ENCODE measurements around the gene SRCAP.

SRCAP gene

GRCh38 chr16:30715750-30716445, 16.9 kb downstream of the SRCAP start:
- DNase-seq (ENCODE audit: low spot score in 2 of 2) (peak in 1 of 2 donors; percentile 58), ATAC-seq (replicated peaks; ENCODE audit: extremely low read depth, poor library complexity, severe bottlenecking) (peak; percentile 98)
- Mint-ChIP-seq H3K9me3 (no peaks in the 10 kb centered on the region), H3K4me1 (peaks cover 37% of the 10 kb centered on the region), H3K27me3 (no peaks in the 10 kb centered on the region), H3K27ac (ENCODE audit: low read depth) (peak overlapping the region; percentile 95), H3K36me3 (ENCODE audit: insufficient read depth) (peaks cover 85% of the 10 kb centered on the region), H3K4me3 (peak overlapping the region; percentile 55)

- no peak for DNase-seq (ENCODE audit: low spot score in 2 of 2)
- H3K4me3 Mint-ChIP-seq = no peak overlapping the region
- no peak for ATAC-seq (replicated peaks; ENCODE audit: extremely low read depth, poor library complexity, severe bottlenecking)
- no peaks in the 10 kb centered on the region for H3K27me3 Mint-ChIP-seq
- H3K36me3 Mint-ChIP-seq (ENCODE audit: insufficient read depth) = peaks cover 76% of the 10 kb centered on the region
- peak overlapping the region; percentile 86 for H3K27ac Mint-ChIP-seq (ENCODE audit: low read depth)
- no peaks in the 10 kb centered on the region for H3K9me3 Mint-ChIP-seq
- peaks cover 43% of the 10 kb centered on the region for H3K4me1 Mint-ChIP-seq
Measured at GRCh38 chr16:30720086-30720485, 21.1 kb downstream of the SRCAP start.

- H3K4me3 Mint-ChIP-seq = no peak overlapping the region
- peak overlapping the region; percentile 86 for H3K27ac Mint-ChIP-seq (ENCODE audit: low read depth)
- DNase-seq (ENCODE audit: low spot score in 2 of 2) (no peak), ATAC-seq (replicated peaks; ENCODE audit: extremely low read depth, poor library complexity, severe bottlenecking) (no peak)
- H3K36me3 Mint-ChIP-seq (ENCODE audit: insufficient read depth) = peaks cover 77% of the 10 kb centered on the region
- H3K9me3 Mint-ChIP-seq = no peaks in the 10 kb centered on the region
- H3K27me3 Mint-ChIP-seq = no peaks in the 10 kb centered on the region
- peaks cover 39% of the 10 kb centered on the region for H3K4me1 Mint-ChIP-seq
Measured at GRCh38 chr16:30720694-30721093, 21.7 kb downstream of the SRCAP start.

GRCh38 chr16:30721167-30721566, 22.2 kb downstream of the SRCAP start:
- no peak overlapping the region for H3K4me3 Mint-ChIP-seq
- H3K9me3 Mint-ChIP-seq = no peaks in the 10 kb centered on the region
- ATAC-seq (replicated peaks; ENCODE audit: extremely low read depth, poor library complexity, severe bottlenecking) = no peak
- peaks cover 75% of the 10 kb centered on the region for H3K36me3 Mint-ChIP-seq (ENCODE audit: insufficient read depth)
- peak overlapping the region; percentile 86 for H3K27ac Mint-ChIP-seq (ENCODE audit: low read depth)
- DNase-seq (ENCODE audit: low spot score in 2 of 2) = no peak
- H3K4me1 Mint-ChIP-seq = peaks cover 34% of the 10 kb centered on the region
- H3K27me3 Mint-ChIP-seq = no peaks in the 10 kb centered on the region

- H3K4me1 Mint-ChIP-seq = peaks cover 29% of the 10 kb centered on the region
- H3K9me3 Mint-ChIP-seq = no peaks in the 10 kb centered on the region
- DNase-seq (ENCODE audit: low spot score in 2 of 2) = no peak
- H3K27ac Mint-ChIP-seq (ENCODE audit: low read depth) = no peak overlapping the region
- no peak overlapping the region for H3K4me3 Mint-ChIP-seq
- no peaks in the 10 kb centered on the region for H3K27me3 Mint-ChIP-seq
- H3K36me3 Mint-ChIP-seq (ENCODE audit: insufficient read depth) = peaks cover 71% of the 10 kb centered on the region
- ATAC-seq (replicated peaks; ENCODE audit: extremely low read depth, poor library complexity, severe bottlenecking) = no peak
Measured at GRCh38 chr16:30721606-30722005, 22.6 kb downstream of the SRCAP start.

GRCh38 chr16:30722443-30722842, 23.5 kb downstream of the SRCAP start:
- Mint-ChIP-seq H3K27me3 (no peaks in the 10 kb centered on the region), H3K4me3 (no peak overlapping the region), H3K36me3 (ENCODE audit: insufficient read depth) (peaks cover 66% of the 10 kb centered on the region), H3K27ac (ENCODE audit: low read depth) (peak overlapping the region; percentile 53), H3K4me1 (peaks cover 22% of the 10 kb centered on the region), H3K9me3 (no peaks in the 10 kb centered on the region)
- no peak for ATAC-seq (replicated peaks; ENCODE audit: extremely low read depth, poor library complexity, severe bottlenecking)
- DNase-seq (ENCODE audit: low spot score in 2 of 2) = no peak

GRCh38 chr16:30722916-30723315, 23.9 kb downstream of the SRCAP start:
- H3K27ac Mint-ChIP-seq (ENCODE audit: low read depth) = peak overlapping the region; percentile 53
- H3K9me3 Mint-ChIP-seq = no peaks in the 10 kb centered on the region
- H3K4me1 Mint-ChIP-seq = peaks cover 22% of the 10 kb centered on the region
- ATAC-seq (replicated peaks; ENCODE audit: extremely low read depth, poor library complexity, severe bottlenecking) (no peak), DNase-seq (ENCODE audit: low spot score in 2 of 2) (no peak)
- H3K36me3 Mint-ChIP-seq (ENCODE audit: insufficient read depth) = peaks cover 65% of the 10 kb centered on the region
- H3K4me3 Mint-ChIP-seq = no peak overlapping the region
- no peaks in the 10 kb centered on the region for H3K27me3 Mint-ChIP-seq

- H3K36me3 Mint-ChIP-seq (ENCODE audit: insufficient read depth) = peaks cover 59% of the 10 kb centered on the region
- ATAC-seq (replicated peaks; ENCODE audit: extremely low read depth, poor library complexity, severe bottlenecking) (no peak), DNase-seq (ENCODE audit: low spot score in 2 of 2) (no peak)
- peak overlapping the region; percentile 81 for H3K27ac Mint-ChIP-seq (ENCODE audit: low read depth)
- no peaks in the 10 kb centered on the region for H3K9me3 Mint-ChIP-seq
- H3K4me3 Mint-ChIP-seq = no peak overlapping the region
- H3K4me1 Mint-ChIP-seq = peaks cover 22% of the 10 kb centered on the region
- no peaks in the 10 kb centered on the region for H3K27me3 Mint-ChIP-seq
Measured at GRCh38 chr16:30723725-30724355, 24.9 kb downstream of the SRCAP start.

GRCh38 chr16:30724641-30725417, 25.9 kb downstream of the SRCAP start:
- Mint-ChIP-seq H3K27ac (ENCODE audit: low read depth) (peak overlapping the region; percentile 81), H3K27me3 (no peaks in the 10 kb centered on the region), H3K9me3 (no peaks in the 10 kb centered on the region), H3K4me1 (peaks cover 22% of the 10 kb centered on the region), H3K36me3 (ENCODE audit: insufficient read depth) (peaks cover 62% of the 10 kb centered on the region), H3K4me3 (no peak overlapping the region)
- DNase-seq (ENCODE audit: low spot score in 2 of 2) = no peak
- ATAC-seq (replicated peaks; ENCODE audit: extremely low read depth, poor library complexity, severe bottlenecking) = no peak

GRCh38 chr16:30725418-30725792, 26.4 kb downstream of the SRCAP start:
- ATAC-seq (replicated peaks; ENCODE audit: extremely low read depth, poor library complexity, severe bottlenecking) = no peak
- H3K9me3 Mint-ChIP-seq = no peaks in the 10 kb centered on the region
- H3K36me3 Mint-ChIP-seq (ENCODE audit: insufficient read depth) = peaks cover 64% of the 10 kb centered on the region
- no peaks in the 10 kb centered on the region for H3K27me3 Mint-ChIP-seq
- peaks cover 16% of the 10 kb centered on the region for H3K4me1 Mint-ChIP-seq
- DNase-seq (ENCODE audit: low spot score in 2 of 2) = no peak
- H3K27ac Mint-ChIP-seq (ENCODE audit: low read depth) = peak overlapping the region; percentile 42
- no peak overlapping the region for H3K4me3 Mint-ChIP-seq

DNA sequence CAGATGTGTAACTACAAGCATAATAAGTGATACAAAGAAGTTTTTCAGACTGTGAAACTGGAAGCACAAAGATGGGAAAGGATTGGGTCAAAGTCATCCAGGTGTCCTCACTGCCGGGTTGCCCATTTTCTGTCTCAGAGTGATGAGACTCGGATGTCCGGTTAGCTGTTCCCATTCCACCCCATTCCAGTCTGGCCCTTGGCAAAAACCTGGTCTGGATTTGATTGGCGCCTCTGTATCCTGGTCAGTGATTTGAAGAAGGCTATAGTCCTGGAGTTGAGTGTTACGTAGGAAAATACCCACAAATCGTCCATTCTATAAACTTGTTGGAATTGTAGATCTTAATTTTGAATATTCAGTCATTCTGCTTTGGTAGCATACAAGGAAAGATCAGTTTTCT, 29.4 kb downstream of the SRCAP start:
- no peaks in the 10 kb centered on the region for H3K27me3 Mint-ChIP-seq
- ATAC-seq (replicated peaks; ENCODE audit: extremely low read depth, poor library complexity, severe bottlenecking) (no peak), DNase-seq (ENCODE audit: low spot score in 2 of 2) (no peak)
- no peaks in the 10 kb centered on the region for H3K9me3 Mint-ChIP-seq
- H3K27ac Mint-ChIP-seq (ENCODE audit: low read depth) = no peak overlapping the region
- peaks cover 12% of the 10 kb centered on the region for H3K4me1 Mint-ChIP-seq
- H3K36me3 Mint-ChIP-seq (ENCODE audit: insufficient read depth) = peaks cover 61% of the 10 kb centered on the region
- H3K4me3 Mint-ChIP-seq = no peak overlapping the region

DNA sequence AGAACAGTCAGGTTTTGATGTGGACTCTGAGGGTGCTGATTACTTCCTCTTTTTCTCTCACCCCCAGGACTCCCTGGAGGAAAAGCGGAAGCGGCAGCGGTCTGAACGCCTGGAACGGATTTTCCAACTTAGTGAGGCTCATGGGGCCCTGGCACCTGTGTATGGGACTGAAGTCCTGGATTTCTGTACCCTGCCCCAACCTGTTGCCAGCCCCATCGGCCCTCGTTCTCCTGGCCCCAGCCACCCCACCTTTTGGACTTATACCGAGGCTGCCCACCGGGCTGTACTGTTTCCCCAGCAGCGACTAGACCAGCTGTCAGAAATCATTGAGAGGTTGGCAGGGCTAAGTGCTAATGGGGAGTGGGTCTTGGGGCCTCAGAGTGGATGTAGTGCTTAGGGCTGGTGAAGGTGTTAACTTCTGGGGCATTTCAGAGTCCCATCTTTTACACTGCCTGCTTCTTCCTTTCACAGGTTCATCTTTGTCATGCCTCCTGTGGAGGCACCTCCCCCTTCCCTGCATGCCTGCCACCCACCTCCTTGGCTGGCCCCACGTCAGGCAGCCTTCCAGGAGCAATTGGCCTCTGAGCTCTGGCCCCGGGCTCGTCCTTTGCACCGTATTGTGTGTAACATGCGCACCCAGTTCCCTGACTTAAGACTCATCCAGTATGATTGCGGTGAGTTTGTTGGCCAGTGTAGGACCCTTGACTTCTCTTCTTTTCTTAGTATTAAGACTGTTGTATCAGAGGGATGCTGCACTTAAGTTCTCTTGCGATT, 30.1 kb downstream of the SRCAP start:
- H3K9me3 Mint-ChIP-seq = no peaks in the 10 kb centered on the region
- no peaks in the 10 kb centered on the region for H3K27me3 Mint-ChIP-seq
- DNase-seq (ENCODE audit: low spot score in 2 of 2) (no peak), ATAC-seq (replicated peaks; ENCODE audit: extremely low read depth, poor library complexity, severe bottlenecking) (no peak)
- H3K36me3 Mint-ChIP-seq (ENCODE audit: insufficient read depth) = peaks cover 65% of the 10 kb centered on the region
- peak overlapping the region; percentile 6 for H3K27ac Mint-ChIP-seq (ENCODE audit: low read depth)
- no peak overlapping the region for H3K4me3 Mint-ChIP-seq
- peaks cover 6% of the 10 kb centered on the region for H3K4me1 Mint-ChIP-seq
